ENCODE data around the gene RAB3IL1.

Gene RAB3IL1

DNA sequence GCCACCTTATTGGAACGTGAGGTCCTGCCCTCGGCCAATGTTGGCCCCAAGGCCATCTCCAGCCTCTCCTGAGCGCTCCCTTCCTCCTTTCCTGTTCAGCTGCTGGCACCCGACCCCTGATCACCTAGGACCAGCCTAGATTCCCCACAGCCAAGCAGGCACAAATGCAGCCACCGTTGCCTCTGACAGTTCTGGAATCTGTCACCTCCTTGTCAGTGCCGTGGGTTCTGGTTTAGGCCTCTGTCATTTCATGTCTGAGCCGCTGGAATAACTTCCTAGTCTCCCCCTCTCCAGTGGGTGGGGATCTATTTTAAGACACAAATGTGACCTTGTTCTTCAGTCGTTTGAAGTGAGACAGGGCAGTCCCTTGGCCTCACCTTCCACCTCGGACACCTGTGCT, 55.7 kb downstream of the RAB3IL1 start:
- Histone ChIP-seq H3K27me3 (ENCODE audit: insufficient read depth, low read length, poor library complexity) (no peaks in the 10 kb centered on the region), H4K20me1 (ENCODE audit: insufficient read depth, low read length) (peaks cover 25% of the 10 kb centered on the region), H3K36me3 (ENCODE audit: insufficient read depth, low read length) (peaks cover 95% of the 10 kb centered on the region), H3K4me2 (ENCODE audit: insufficient read depth, low read length) (no peak overlapping the region), H3K4me1 (ENCODE audit: insufficient read depth, low read length) (no peaks in the 10 kb centered on the region), H3K4me3 (ENCODE audit: low read depth in 1 of 2, low read length in 2 of 2) (no peak overlapping the region), H3K27ac (ENCODE audit: low read length) (no peak overlapping the region), H3K9me3 (ENCODE audit: insufficient read depth, low read length, severe bottlenecking) (no peaks in the 10 kb centered on the region), H2AFZ (ENCODE audit: low read depth, low read length) (no peak overlapping the region), H3K9ac (ENCODE audit: low read depth, low read length) (no peak overlapping the region), H3K79me2 (ENCODE audit: insufficient read depth, low read length) (no peaks in the 10 kb centered on the region)
- TF ChIP-seq, protein P1, sequence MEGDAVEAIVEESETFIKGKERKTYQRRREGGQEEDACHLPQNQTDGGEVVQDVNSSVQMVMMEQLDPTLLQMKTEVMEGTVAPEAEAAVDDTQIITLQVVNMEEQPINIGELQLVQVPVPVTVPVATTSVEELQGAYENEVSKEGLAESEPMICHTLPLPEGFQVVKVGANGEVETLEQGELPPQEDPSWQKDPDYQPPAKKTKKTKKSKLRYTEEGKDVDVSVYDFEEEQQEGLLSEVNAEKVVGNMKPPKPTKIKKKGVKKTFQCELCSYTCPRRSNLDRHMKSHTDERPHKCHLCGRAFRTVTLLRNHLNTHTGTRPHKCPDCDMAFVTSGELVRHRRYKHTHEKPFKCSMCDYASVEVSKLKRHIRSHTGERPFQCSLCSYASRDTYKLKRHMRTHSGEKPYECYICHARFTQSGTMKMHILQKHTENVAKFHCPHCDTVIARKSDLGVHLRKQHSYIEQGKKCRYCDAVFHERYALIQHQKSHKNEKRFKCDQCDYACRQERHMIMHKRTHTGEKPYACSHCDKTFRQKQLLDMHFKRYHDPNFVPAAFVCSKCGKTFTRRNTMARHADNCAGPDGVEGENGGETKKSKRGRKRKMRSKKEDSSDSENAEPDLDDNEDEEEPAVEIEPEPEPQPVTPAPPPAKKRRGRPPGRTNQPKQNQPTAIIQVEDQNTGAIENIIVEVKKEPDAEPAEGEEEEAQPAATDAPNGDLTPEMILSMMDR (IDR thresholded peaks at IDR 0.05; ENCODE audit: borderline replicate concordance, extremely low read depth, low read length, poor library complexity, severe bottlenecking), result no peak
- TF ChIP-seq EZH2 (IDR thresholded peaks at IDR 0.05; ENCODE audit: borderline replicate concordance, low read depth, low read length, severe bottlenecking), result no peak
- no peak for ATAC-seq (ENCODE audit: insufficient read depth, low read depth)
- no peak for DNase-seq

- Histone ChIP-seq H3K4me2 (ENCODE audit: insufficient read depth, low read length) (no peak overlapping the region), H3K9me3 (ENCODE audit: insufficient read depth, low read length, severe bottlenecking) (no peaks in the 10 kb centered on the region), H3K4me1 (ENCODE audit: insufficient read depth, low read length) (no peaks in the 10 kb centered on the region), H4K20me1 (ENCODE audit: insufficient read depth, low read length) (peaks cover 37% of the 10 kb centered on the region), H3K27ac (ENCODE audit: low read length) (no peak overlapping the region), H3K9ac (ENCODE audit: low read depth, low read length) (no peak overlapping the region), H3K36me3 (ENCODE audit: insufficient read depth, low read length) (peaks cover 95% of the 10 kb centered on the region), H2AFZ (ENCODE audit: low read depth, low read length) (no peak overlapping the region), H3K4me3 (ENCODE audit: low read depth in 1 of 2, low read length in 2 of 2) (no peak overlapping the region), H3K27me3 (ENCODE audit: insufficient read depth, low read length, poor library complexity) (no peaks in the 10 kb centered on the region), H3K79me2 (ENCODE audit: insufficient read depth, low read length) (0 out of 2 replicates have a peak, but pooled peaks cover under 1% of the 10 kb centered on the region)
- ATAC-seq (ENCODE audit: insufficient read depth, low read depth) (no peak), DNase-seq (no peak)
- no peak for TF ChIP-seq EZH2 (IDR thresholded peaks at IDR 0.05; ENCODE audit: borderline replicate concordance, low read depth, low read length, severe bottlenecking)
- TF ChIP-seq, protein P1 (IDR thresholded peaks at IDR 0.05; ENCODE audit: borderline replicate concordance, extremely low read depth, low read length, poor library complexity, severe bottlenecking), result no peak
Measured at GRCh38 chr11:61860054-61860903, 57.1 kb downstream of the RAB3IL1 start.

GRCh38 chr11:61855939-61856680, 61.3 kb downstream of the RAB3IL1 start:
- ATAC-seq (ENCODE audit: insufficient read depth, low read depth), result peak; percentile 13; the same call in 1 of the 3 replicates
- DNase-seq, result no peak
- TF ChIP-seq, protein P1 (IDR thresholded peaks at IDR 0.05; ENCODE audit: borderline replicate concordance, extremely low read depth, low read length, poor library complexity, severe bottlenecking), result no peak
- TF ChIP-seq EZH2 (IDR thresholded peaks at IDR 0.05; ENCODE audit: borderline replicate concordance, low read depth, low read length, severe bottlenecking), result no peak
- Histone ChIP-seq H3K36me3 (ENCODE audit: insufficient read depth, low read length) (peaks cover 95% of the 10 kb centered on the region), H2AFZ (ENCODE audit: low read depth, low read length) (no peak overlapping the region), H3K9me3 (ENCODE audit: insufficient read depth, low read length, severe bottlenecking) (no peaks in the 10 kb centered on the region), H3K79me2 (ENCODE audit: insufficient read depth, low read length) (peaks cover 17% of the 10 kb centered on the region), H3K4me2 (ENCODE audit: insufficient read depth, low read length) (no peak overlapping the region), H4K20me1 (ENCODE audit: insufficient read depth, low read length) (peaks cover 56% of the 10 kb centered on the region), H3K27me3 (ENCODE audit: insufficient read depth, low read length, poor library complexity) (no peaks in the 10 kb centered on the region), H3K4me3 (ENCODE audit: low read depth in 1 of 2, low read length in 2 of 2) (no peak overlapping the region), H3K4me1 (ENCODE audit: insufficient read depth, low read length) (no peaks in the 10 kb centered on the region), H3K27ac (ENCODE audit: low read length) (no peak overlapping the region), H3K9ac (ENCODE audit: low read depth, low read length) (no peak overlapping the region)
